CD14-positive monocyte (primary cell): ENCODE results near the gene CDHR5. TPM values are rescaled to one million over a fixed set of nuclear protein-coding genes. Genes with fewer than 3 reads are reported as not detected.

Experiments used
- DNase-seq, 3 donors: peaks; one replicate each; pipeline ENCODE4 v3.0.0-alpha.2; 2011 to 2022
- H2AFZ ChIP-seq: 2 replicates; pipeline ENCODE4 v1.6.0; 2012; ENCODE audit warnings: mild to moderate bottlenecking, low read depth, low read length, inconsistent platforms; ENCODE audit not compliant: insufficient read depth, poor library complexity, severe bottlenecking
- H3K27ac ChIP-seq, 2 donors: 1 replicate in 1 of 2; 2 replicates in 1 of 2; pipeline ENCODE4 v1.5.1; 2012 to 2013; ENCODE audit warnings: low read length in 2 of 2, control low read depth in 1 of 2, inconsistent platforms in 1 of 2, low read depth in 1 of 2, mild to moderate bottlenecking in 1 of 2
- H3K27me3 ChIP-seq, 2 donors: one replicate each; pipeline versions ENCODE4 v1.6.0 to v1.6.1; 2011 to 2013; ENCODE audit warnings: low read length in 2 of 2; ENCODE audit not compliant: control insufficient read depth in 2 of 2, insufficient read depth in 2 of 2
- H3K36me3 ChIP-seq, 2 donors: replicated peaks in 1 of 2; 1 replicate in 1 of 2; 2 replicates in 1 of 2; pipeline versions ENCODE4 v1.5.1 to v1.6.1; 2012 to 2013; ENCODE audit warnings: low read length in 2 of 2, control low read depth in 1 of 2, inconsistent platforms in 1 of 2, mild to moderate bottlenecking in 1 of 2; ENCODE audit not compliant: insufficient read depth in 2 of 2, control insufficient read depth in 1 of 2
- H3K4me1 ChIP-seq, 2 donors: 1 replicate in 1 of 2; 2 replicates in 1 of 2; pipeline versions ENCODE4 v1.5.1 to v1.6.1; 2012 to 2013; ENCODE audit warnings: low read length in 2 of 2, control low read depth in 1 of 2, inconsistent platforms in 1 of 2, mild to moderate bottlenecking in 1 of 2, moderate library complexity in 1 of 2; ENCODE audit not compliant: insufficient read depth in 2 of 2, control insufficient read depth in 1 of 2
- H3K4me2 ChIP-seq: replicated peaks from 2 replicates; pipeline ENCODE3; 2012; ENCODE audit warnings: low read length, moderate library complexity, mild to moderate bottlenecking; ENCODE audit not compliant: poor library complexity, severe bottlenecking; ENCODE audit errors: extremely low read depth
- H3K4me3 ChIP-seq, 3 experiments: fragments of 200-600 bp in 1 of 3; sonication (generic) in 1 of 3; replicated peaks in 1 of 3; 1 replicate in 2 of 3; 2 replicates in 1 of 3; pipeline ENCODE4 v1.5.1; 2011 to 2013; ENCODE audit warnings: low read length in 3 of 3, mild to moderate bottlenecking in 3 of 3, control low read depth in 2 of 3, low read depth in 2 of 3, inconsistent platforms in 1 of 3, moderate library complexity in 1 of 3
- H3K79me2 ChIP-seq: 2 replicates; pipeline ENCODE4 v1.6.0; 2012; ENCODE audit warnings: mild to moderate bottlenecking, control low read depth, inconsistent platforms, low read length, moderate library complexity; ENCODE audit not compliant: insufficient read depth
- H3K9ac ChIP-seq: 2 replicates; pipeline ENCODE4 v1.6.0; 2017; ENCODE audit warnings: low read length, mild to moderate bottlenecking; ENCODE audit not compliant: insufficient read depth, poor library complexity, severe bottlenecking
- H3K9me3 ChIP-seq, 2 donors: replicated peaks in 1 of 2; 1 replicate in 1 of 2; 2 replicates in 1 of 2; pipeline versions ENCODE4 v1.5.1 to v1.6.1; 2012 to 2013; ENCODE audit warnings: low read length in 2 of 2, control low read depth in 1 of 2; ENCODE audit not compliant: control insufficient read depth in 1 of 2, insufficient read depth in 1 of 2
- H4K20me1 ChIP-seq: 2 replicates; pipeline ENCODE4 v1.6.0; 2012; ENCODE audit warnings: mild to moderate bottlenecking, low read length, control low read depth, moderate library complexity; ENCODE audit not compliant: insufficient read depth
- H3K27ac Mint-ChIP-seq, 7 donors: one replicate each; pipeline ENCODE4 v1.8.0; 2020; ENCODE audit warnings: mild to moderate bottlenecking in 7 of 7, mixed read lengths in 7 of 7, moderate library complexity in 6 of 7, inconsistent platforms in 2 of 7
- H3K27me3 Mint-ChIP-seq, 3 donors: one replicate each; pipeline ENCODE4 v1.8.0; 2021 to 2022; ENCODE audit warnings: low read depth in 3 of 3, mild to moderate bottlenecking in 3 of 3, mixed read lengths in 3 of 3, moderate library complexity in 3 of 3, inconsistent platforms in 1 of 3
- H3K36me3 Mint-ChIP-seq, 2 donors: one replicate each; pipeline ENCODE4 v1.8.0; 2020; ENCODE audit warnings: mixed read lengths in 2 of 2, inconsistent platforms in 1 of 2, mild to moderate bottlenecking in 1 of 2
- H3K4me1 Mint-ChIP-seq: one replicate; pipeline ENCODE4 v1.8.0; 2020; ENCODE audit warnings: mild to moderate bottlenecking, mixed read lengths
- H3K4me3 Mint-ChIP-seq, 2 donors: one replicate each; pipeline ENCODE4 v1.8.0; 2020; ENCODE audit warnings: mild to moderate bottlenecking in 2 of 2, mixed read lengths in 2 of 2, moderate library complexity in 1 of 2
- H3K9me3 Mint-ChIP-seq, 7 donors: one replicate each; pipeline ENCODE4 v1.8.0; 2020 to 2022; ENCODE audit warnings: mixed read lengths in 7 of 7, mild to moderate bottlenecking in 6 of 7, moderate library complexity in 6 of 7, inconsistent platforms in 2 of 7
- WGBS: methylation state at CpG from one replicate; pipeline ENCODE4 v1.1.5; 2013; ENCODE audit warnings: missing lambda C conversion rate; ENCODE audit not compliant: insufficient coverage; 5-methylcytosine and 5-hydroxymethylcytosine counted together
- intact Hi-C, 2 donors: fragments of 100-400 bp; cut with micrococcal nuclease; formaldehyde crosslinking; loops; one replicate each; pipeline versions ENCODE4 v1.15.0 to v1.15.1; 2023
- polyA plus RNA-seq, 3 donors: library from polyadenylated mRNA; depleted of rRNA in 1 of 3; unstranded in 2 of 3; stranded (reverse) in 1 of 3; fragments of 300-500 nt in 2 of 3; fragments of >200 nt in 1 of 3; fragmentation: Illumina TruSeq in 2 of 3; gene quantifications; 1 replicate in 2 of 3; 2 replicates in 1 of 3; pipeline ENCODE4 v1.2.3, GENCODE V29; 2012 to 2021
- TF ChIP-seq, protein P1 (sequence below): fragments of 200-600 bp; IDR thresholded peaks from one replicate; pipeline ENCODE4 v1.8.0; 2022; ENCODE audit warnings: antibody characterized with exemption, mild to moderate bottlenecking

The CDHR5 gene
- polyA plus RNA-seq, 3 donors, result 0.18 to 0.43 (median 0.18) TPM

DNA sequence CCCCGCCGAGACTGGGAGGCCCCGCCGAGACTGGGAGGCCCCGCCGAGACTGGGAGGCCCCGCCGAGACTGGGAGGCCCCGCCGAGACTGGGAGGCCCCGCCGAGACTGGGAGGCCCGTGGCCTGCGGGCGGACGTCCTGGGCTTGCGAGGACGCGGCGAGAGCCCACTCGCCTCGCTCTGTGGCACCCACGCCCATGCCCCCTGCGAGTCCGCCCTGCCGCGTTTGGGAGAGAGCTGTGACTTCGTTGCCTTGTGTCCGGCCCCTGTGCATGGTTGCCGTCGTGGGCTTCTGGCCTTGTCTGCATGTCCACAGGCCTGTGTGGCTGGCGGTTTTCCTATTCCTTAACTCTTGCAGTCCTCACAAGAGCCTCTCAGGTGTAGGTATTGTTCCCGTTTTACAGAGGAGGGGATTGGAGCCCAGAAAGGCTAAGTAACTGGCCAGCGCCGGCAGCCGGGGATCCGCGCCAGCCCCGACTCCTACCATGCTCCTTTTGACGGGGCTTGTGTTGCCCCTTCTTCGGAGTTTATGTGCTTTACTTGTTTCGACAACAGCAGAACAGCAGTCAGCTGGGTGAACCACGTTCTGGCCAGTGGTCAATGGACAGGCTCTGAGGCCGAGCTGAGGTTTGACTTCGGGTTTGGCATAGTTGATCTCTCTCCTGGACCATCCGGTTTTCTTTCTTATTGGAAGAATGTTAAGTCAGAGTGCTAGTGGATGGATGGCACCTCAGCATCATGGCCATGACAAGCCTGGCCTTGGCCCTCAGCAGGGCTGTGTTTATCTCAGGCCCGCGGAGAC, 47.7 kb downstream of the CDHR5 start:
- 3% methylated on average over 36 of the region's 48 CpGs for WGBS
- H3K27ac ChIP-seq, result peak overlapping the region; percentile 53 to 87
- intact Hi-C loops, result loop anchor here (2.0 to 5.0 kb wide), 3 partner anchors 16 to 70 kb away; partner anchors contain the start of genes LMNTD2 (in 1 of the 2), RASSF7 (in 1 of the 2) and RNH1 (in 1 of the 2)
- peaks cover 10 to 11% of the 10 kb centered on the region in 2 donors for H3K36me3 ChIP-seq
- peaks cover 52% of the 10 kb centered on the region for H4K20me1 ChIP-seq
- peak overlapping the region; percentile 81 for H3K9ac ChIP-seq
- peaks cover 53% of the 10 kb centered on the region for H3K79me2 ChIP-seq
- no peak overlapping the region for H2AFZ ChIP-seq
- peak overlapping the region; percentile 85 to 89 for H3K4me3 Mint-ChIP-seq
- H3K9me3 Mint-ChIP-seq, result peaks cover 0 to 11% (median 3%) of the 10 kb centered on the region in 7 donors
- peaks cover 0 to 3% of the 10 kb centered on the region in 2 donors for H3K9me3 ChIP-seq
- peak overlapping the region; percentile 79 to 91 (median 79) for H3K4me3 ChIP-seq
- H3K27me3 ChIP-seq, result peaks cover 8 to 24% of the 10 kb centered on the region in 2 donors
- H3K4me2 ChIP-seq, result peak overlapping the region; percentile 98
- peaks cover 37% of the 10 kb centered on the region for H3K4me1 Mint-ChIP-seq
- peaks cover 22 to 40% of the 10 kb centered on the region in 2 donors for H3K4me1 ChIP-seq
- DNase-seq, result no peak
- H3K36me3 Mint-ChIP-seq, result peaks cover 16 to 18% of the 10 kb centered on the region in 2 donors
- H3K27ac Mint-ChIP-seq, result peak overlapping the region in 6 of 7 donors; percentile 70 to 90 (median 80)
- TF ChIP-seq, protein P1, sequence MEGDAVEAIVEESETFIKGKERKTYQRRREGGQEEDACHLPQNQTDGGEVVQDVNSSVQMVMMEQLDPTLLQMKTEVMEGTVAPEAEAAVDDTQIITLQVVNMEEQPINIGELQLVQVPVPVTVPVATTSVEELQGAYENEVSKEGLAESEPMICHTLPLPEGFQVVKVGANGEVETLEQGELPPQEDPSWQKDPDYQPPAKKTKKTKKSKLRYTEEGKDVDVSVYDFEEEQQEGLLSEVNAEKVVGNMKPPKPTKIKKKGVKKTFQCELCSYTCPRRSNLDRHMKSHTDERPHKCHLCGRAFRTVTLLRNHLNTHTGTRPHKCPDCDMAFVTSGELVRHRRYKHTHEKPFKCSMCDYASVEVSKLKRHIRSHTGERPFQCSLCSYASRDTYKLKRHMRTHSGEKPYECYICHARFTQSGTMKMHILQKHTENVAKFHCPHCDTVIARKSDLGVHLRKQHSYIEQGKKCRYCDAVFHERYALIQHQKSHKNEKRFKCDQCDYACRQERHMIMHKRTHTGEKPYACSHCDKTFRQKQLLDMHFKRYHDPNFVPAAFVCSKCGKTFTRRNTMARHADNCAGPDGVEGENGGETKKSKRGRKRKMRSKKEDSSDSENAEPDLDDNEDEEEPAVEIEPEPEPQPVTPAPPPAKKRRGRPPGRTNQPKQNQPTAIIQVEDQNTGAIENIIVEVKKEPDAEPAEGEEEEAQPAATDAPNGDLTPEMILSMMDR, result no peak
- peaks cover 22 to 33% (median 27%) of the 10 kb centered on the region in 3 donors for H3K27me3 Mint-ChIP-seq

GRCh38 chr11:575996-576768, 48.6 kb downstream of the CDHR5 start, which contains the start of gene PHRF1:
TSS of gene PHRF1 (plus strand) at chr11:576470. CDS start at chr11:581513, 5,043 bp downstream.
- Histone ChIP-seq H3K9me3 (peaks cover 0 to 3% of the 10 kb centered on the region in 2 donors), H3K27ac (peak within 1 kb of the TSS; percentile 80 to 96), H3K9ac (peak within 1 kb of the TSS; percentile 81), H3K4me1 (peaks cover 22 to 40% of the 10 kb centered on the region in 2 donors), H3K27me3 (peaks cover 8 to 28% of the 10 kb centered on the region in 2 donors), H2AFZ (peak within 1 kb of the TSS; percentile 92), H3K4me3 (peak within 1 kb of the TSS; percentile 79 to 91 (median 79)), H4K20me1 (peaks cover 44% of the 10 kb centered on the region), H3K79me2 (peaks cover 45% of the 10 kb centered on the region), H3K36me3 (peaks cover 2 to 5% of the 10 kb centered on the region in 2 donors), H3K4me2 (peak within 1 kb of the TSS; percentile 98)
- peak within 1 kb of the TSS; percentile 93 to 98 for H3K4me3 Mint-ChIP-seq
- WGBS, result under 1% methylated on average over 63 of the region's 99 CpGs
- peaks cover 0 to 11% (median 3%) of the 10 kb centered on the region in 7 donors for H3K9me3 Mint-ChIP-seq
- peaks cover 8 to 10% of the 10 kb centered on the region in 2 donors for H3K36me3 Mint-ChIP-seq
- peak; percentile 91 to 96 (median 96) for DNase-seq
- TF ChIP-seq, protein P1, result no peak
- intact Hi-C loops, result loop anchor here (2.0 to 5.0 kb wide), 3 partner anchors 15 to 69 kb away; partner anchors contain the start of genes LMNTD2 (in 1 of the 2), RASSF7 (in 1 of the 2) and RNH1 (in 1 of the 2)
- peaks cover 22 to 38% (median 32%) of the 10 kb centered on the region in 3 donors for H3K27me3 Mint-ChIP-seq
- H3K27ac Mint-ChIP-seq, result peak within 1 kb of the TSS; percentile 91 to 100 (median 99)
- peaks cover 37% of the 10 kb centered on the region for H3K4me1 Mint-ChIP-seq
